OCI-LY3 (cell line): ENCODE measurements around the gene ABCC12.

Experiments used
- EZH2phosphoT487 ChIP-seq: fragments of 200-600 bp; shearing (Covaris generic); IDR thresholded peaks from 2 replicates; pipeline ENCODE4 v1.6.1; 2018; ENCODE audit warnings: antibody characterized with exemption, mixed run types, low read depth
- TF ChIP-seq, protein P1 (sequence below): fragments of 200-600, 300-600 bp; sonication (generic); IDR thresholded peaks from 2 replicates; pipeline ENCODE4 v1.5.1; 2014; ENCODE audit warnings: antibody characterized with exemption, low read length, low read depth

DNA sequence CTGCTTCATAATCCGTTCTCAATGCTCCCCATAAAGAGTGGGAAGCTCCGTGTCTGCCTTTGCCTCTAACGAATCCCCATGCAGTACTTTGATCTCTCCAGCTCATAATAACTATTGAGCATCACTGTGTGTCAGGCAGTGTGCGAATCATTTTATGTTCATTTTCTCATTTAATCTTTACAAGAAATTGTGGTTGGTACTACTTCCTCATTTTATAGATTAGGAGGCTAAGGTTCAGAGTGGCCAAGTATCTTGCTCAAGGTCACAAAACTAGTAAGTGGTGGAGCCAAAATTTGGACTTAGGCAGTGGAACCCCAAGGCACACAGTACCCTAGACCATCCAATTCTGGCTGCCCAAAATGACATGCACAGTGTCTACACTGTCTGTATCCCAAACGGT is 44.8 kb downstream of the ABCC12 start:
- no peak for TF ChIP-seq EZH2phosphoT487
- TF ChIP-seq, protein P1, sequence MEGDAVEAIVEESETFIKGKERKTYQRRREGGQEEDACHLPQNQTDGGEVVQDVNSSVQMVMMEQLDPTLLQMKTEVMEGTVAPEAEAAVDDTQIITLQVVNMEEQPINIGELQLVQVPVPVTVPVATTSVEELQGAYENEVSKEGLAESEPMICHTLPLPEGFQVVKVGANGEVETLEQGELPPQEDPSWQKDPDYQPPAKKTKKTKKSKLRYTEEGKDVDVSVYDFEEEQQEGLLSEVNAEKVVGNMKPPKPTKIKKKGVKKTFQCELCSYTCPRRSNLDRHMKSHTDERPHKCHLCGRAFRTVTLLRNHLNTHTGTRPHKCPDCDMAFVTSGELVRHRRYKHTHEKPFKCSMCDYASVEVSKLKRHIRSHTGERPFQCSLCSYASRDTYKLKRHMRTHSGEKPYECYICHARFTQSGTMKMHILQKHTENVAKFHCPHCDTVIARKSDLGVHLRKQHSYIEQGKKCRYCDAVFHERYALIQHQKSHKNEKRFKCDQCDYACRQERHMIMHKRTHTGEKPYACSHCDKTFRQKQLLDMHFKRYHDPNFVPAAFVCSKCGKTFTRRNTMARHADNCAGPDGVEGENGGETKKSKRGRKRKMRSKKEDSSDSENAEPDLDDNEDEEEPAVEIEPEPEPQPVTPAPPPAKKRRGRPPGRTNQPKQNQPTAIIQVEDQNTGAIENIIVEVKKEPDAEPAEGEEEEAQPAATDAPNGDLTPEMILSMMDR: no peak
